HepG2 (cell line): Measurements from ENCODE around the gene RASSF4. TPM values are rescaled to one million over a fixed set of nuclear protein-coding genes. Genes with fewer than 3 reads are reported as not detected.

Experiments used
- CEBPZ ChIP-seq: IDR thresholded peaks from 2 replicates; pipeline ENCODE4 v1.6.1; 2012; ENCODE audit warnings: low read length, improper control_type of control experiment
- DDIT3 ChIP-seq: sonication (generic); formaldehyde crosslinking; IDR thresholded peaks from 2 replicates; pipeline ENCODE4 v1.4.0; 2020; ENCODE audit warnings: mild to moderate bottlenecking, missing genetic modification reagents
- DMAP1 ChIP-seq: IDR thresholded peaks from 2 replicates; pipeline ENCODE4 v1.6.1; 2016
- EP300 ChIP-seq, 3 experiments: sonication (generic) in 1 of 3; formaldehyde crosslinking in 1 of 3; IDR thresholded peaks; 2 replicates each; pipeline versions ENCODE4 v1.5.1 to v1.6.1; 2011 to 2020; ENCODE audit warnings: low read depth in 2 of 3, low read length in 2 of 3, borderline replicate concordance in 1 of 3, improper control_type of control experiment in 1 of 3, mild to moderate bottlenecking in 1 of 3, missing genetic modification reagents in 1 of 3, moderate library complexity in 1 of 3
- FOXO1 ChIP-seq: sonication (generic); formaldehyde crosslinking; IDR thresholded peaks from 2 replicates; pipeline ENCODE4 v1.4.0; 2020; ENCODE audit warnings: missing genetic modification reagents
- HMGA1 ChIP-seq: sonication (generic); formaldehyde crosslinking; conservative IDR thresholded peaks from 2 replicates; pipeline ENCODE4 v1.4.0; 2020; ENCODE audit warnings: missing genetic modification reagents
- KDM4B ChIP-seq: sonication (generic); formaldehyde crosslinking; IDR thresholded peaks from 2 replicates; pipeline ENCODE4 v1.4.0; 2020; ENCODE audit warnings: missing genetic modification reagents
- MLXIP ChIP-seq: sonication (generic); formaldehyde crosslinking; IDR thresholded peaks from 2 replicates; pipeline ENCODE4 v1.9.0; 2021; ENCODE audit warnings: missing genetic modification reagents, borderline replicate concordance
- REL ChIP-seq: sonication (generic); formaldehyde crosslinking; conservative IDR thresholded peaks from 2 replicates; pipeline ENCODE4 v1.8.0; 2022; ENCODE audit warnings: mild to moderate bottlenecking, missing genetic modification reagents, moderate library complexity
- SNAPC5 ChIP-seq: sonication (generic); formaldehyde crosslinking; IDR thresholded peaks from 2 replicates; pipeline ENCODE4 v1.8.1; 2023; ENCODE audit warnings: mild to moderate bottlenecking, missing genetic modification reagents, borderline replicate concordance
- XRCC5 ChIP-seq: fragments of 200-400 bp; formaldehyde crosslinking; optimal IDR thresholded peaks from 2 replicates; pipeline ENCODE3; 2017; ENCODE audit warnings: mild to moderate bottlenecking, low read length
- ZNF639 ChIP-seq: conservative IDR thresholded peaks from 2 replicates; pipeline ENCODE4 v1.6.1; 2018; ENCODE audit warnings: missing genetic modification reagents
- polyA plus RNA-seq, 8 experiments: library from polyadenylated mRNA; depleted of rRNA in 3 of 8; stranded (reverse) in 7 of 8; unstranded in 1 of 8; fragments of >200 nt; fragmentation: Illumina TruSeq in 4 of 8; extraction: Trizol in 4 of 8; gene quantifications; 2 replicates each; pipeline versions ENCODE4 v1.2.1 to v1.2.3, GENCODE V29; 2011 to 2016; ENCODE audit warnings: low read depth in 4 of 8, missing spikeins in 1 of 8, mixed read lengths in 1 of 8; ENCODE audit not compliant: insufficient read depth in 1 of 8
- total RNA-seq, 5 experiments: library from RNA; depleted of rRNA; stranded (reverse); fragments of >200 nt; fragmentation: Illumina TruSeq; extraction: Trizol; gene quantifications; 2 replicates each; pipeline ENCODE4 v1.2.3, GENCODE V29; 2016; ENCODE audit warnings: low read depth in 1 of 5
- TF ChIP-seq, protein P1 (sequence below), 2 experiments: sonication (generic) in 1 of 2; formaldehyde crosslinking in 1 of 2; IDR thresholded peaks; 2 replicates each; pipeline versions ENCODE4 v1.4.0 to v1.6.1; 2018 to 2020; ENCODE audit warnings: missing genetic modification reagents in 2 of 2, borderline replicate concordance in 1 of 2, low read depth in 1 of 2, mild to moderate bottlenecking in 1 of 2, missing biosample characterization in 1 of 2
- TF ChIP-seq, protein P2 (sequence below): sonication (generic); formaldehyde crosslinking; IDR thresholded peaks from 2 replicates; pipeline ENCODE4 v1.8.0; 2022; ENCODE audit warnings: missing genetic modification reagents, mild to moderate bottlenecking, borderline replicate concordance
- TF ChIP-seq, protein P3 (sequence below): sonication (generic); formaldehyde crosslinking; IDR thresholded peaks from 2 replicates; pipeline ENCODE4 v1.4.0; 2020; ENCODE audit warnings: missing genetic modification reagents

The RASSF4 gene
- total and polyA plus RNA-seq, 2 of the 13 experiments (the other 11 are each of a cell fraction or from before 2014, with no cell fraction given), result 34.0 to 51.7 TPM

DNA sequence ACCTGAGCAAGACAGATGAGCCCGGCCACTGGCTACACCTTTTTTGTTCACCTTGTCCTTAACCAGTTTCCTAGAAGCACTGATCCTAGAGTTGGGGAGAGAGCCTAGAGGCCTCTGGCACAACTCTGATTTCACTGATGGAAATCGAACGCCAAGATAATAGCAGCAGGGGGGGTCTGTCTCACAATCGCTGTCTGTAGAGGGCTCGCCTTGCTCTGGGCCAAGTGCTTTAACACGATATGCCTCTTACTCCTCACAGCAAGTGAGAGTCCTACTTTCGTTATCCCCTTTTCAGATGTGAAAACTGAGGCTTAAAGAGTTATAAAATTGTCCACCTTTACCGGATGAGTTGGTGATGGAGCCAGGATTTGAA is 472 bp downstream of the RASSF4 start (continued):
- TF ChIP-seq, protein P1, sequence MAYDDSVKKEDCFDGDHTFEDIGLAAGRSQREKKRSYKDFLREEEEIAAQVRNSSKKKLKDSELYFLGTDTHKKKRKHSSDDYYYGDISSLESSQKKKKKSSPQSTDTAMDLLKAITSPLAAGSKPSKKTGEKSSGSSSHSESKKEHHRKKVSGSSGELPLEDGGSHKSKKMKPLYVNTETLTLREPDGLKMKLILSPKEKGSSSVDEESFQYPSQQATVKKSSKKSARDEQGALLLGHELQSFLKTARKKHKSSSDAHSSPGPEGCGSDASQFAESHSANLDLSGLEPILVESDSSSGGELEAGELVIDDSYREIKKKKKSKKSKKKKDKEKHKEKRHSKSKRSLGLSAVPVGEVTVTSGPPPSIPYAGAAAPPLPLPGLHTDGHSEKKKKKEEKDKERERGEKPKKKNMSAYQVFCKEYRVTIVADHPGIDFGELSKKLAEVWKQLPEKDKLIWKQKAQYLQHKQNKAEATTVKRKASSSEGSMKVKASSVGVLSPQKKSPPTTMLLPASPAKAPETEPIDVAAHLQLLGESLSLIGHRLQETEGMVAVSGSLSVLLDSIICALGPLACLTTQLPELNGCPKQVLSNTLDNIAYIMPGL (CRISPR knock-in tag; IDR thresholded peaks at IDR 0.05; ENCODE audit: borderline replicate concordance in 1 of 2, low read depth in 1 of 2), result 0 out of 4 replicates have a peak, but pooled peaks of 1 of the 2 experiments have one; percentile 4
- TF ChIP-seq, protein P2, sequence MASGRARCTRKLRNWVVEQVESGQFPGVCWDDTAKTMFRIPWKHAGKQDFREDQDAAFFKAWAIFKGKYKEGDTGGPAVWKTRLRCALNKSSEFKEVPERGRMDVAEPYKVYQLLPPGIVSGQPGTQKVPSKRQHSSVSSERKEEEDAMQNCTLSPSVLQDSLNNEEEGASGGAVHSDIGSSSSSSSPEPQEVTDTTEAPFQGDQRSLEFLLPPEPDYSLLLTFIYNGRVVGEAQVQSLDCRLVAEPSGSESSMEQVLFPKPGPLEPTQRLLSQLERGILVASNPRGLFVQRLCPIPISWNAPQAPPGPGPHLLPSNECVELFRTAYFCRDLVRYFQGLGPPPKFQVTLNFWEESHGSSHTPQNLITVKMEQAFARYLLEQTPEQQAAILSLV, result no peak
- TF ChIP-seq DMAP1 (CRISPR knock-in tag) (no peak), FOXO1 (CRISPR knock-in tag) (no peak), HMGA1 (CRISPR knock-in tag) (no peak), REL (no peak), CEBPZ (no peak), MLXIP (CRISPR knock-in tag) (no peak), EP300 (IDR thresholded peaks at IDR 0.05; ENCODE audit: low read depth in 2 of 2, low read length in 2 of 2) (no peak), EP300 (CRISPR knock-in tag; IDR thresholded peaks at IDR 0.05; ENCODE audit: borderline replicate concordance) (no peak), XRCC5 (no peak), DDIT3 (CRISPR knock-in tag) (no peak), SNAPC5 (no peak), ZNF639 (CRISPR knock-in tag) (no peak), KDM4B (CRISPR knock-in tag) (no peak)
- TF ChIP-seq, protein P3, sequence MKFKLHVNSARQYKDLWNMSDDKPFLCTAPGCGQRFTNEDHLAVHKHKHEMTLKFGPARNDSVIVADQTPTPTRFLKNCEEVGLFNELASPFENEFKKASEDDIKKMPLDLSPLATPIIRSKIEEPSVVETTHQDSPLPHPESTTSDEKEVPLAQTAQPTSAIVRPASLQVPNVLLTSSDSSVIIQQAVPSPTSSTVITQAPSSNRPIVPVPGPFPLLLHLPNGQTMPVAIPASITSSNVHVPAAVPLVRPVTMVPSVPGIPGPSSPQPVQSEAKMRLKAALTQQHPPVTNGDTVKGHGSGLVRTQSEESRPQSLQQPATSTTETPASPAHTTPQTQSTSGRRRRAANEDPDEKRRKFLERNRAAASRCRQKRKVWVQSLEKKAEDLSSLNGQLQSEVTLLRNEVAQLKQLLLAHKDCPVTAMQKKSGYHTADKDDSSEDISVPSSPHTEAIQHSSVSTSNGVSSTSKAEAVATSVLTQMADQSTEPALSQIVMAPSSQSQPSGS (CRISPR knock-in tag), result no peak
